IMR-90 (cell line): ENCODE results near the gene PHAF1. TPM values are rescaled to one million over a fixed set of nuclear protein-coding genes. Genes with fewer than 3 reads are reported as not detected.

Experiments used
- ATAC-seq: fragments of 200-7000 bp; cut with Tn5 transposase; 2 replicates; pipeline ENCODE4 v1.9.1; 2020; ENCODE audit warnings: low read depth, mild to moderate bottlenecking, moderate library complexity
- BruUV-seq: library from RNA; stranded (reverse); fragments of 400-500 nt; replicated peaks from 2 replicates; lab custom pipeline; 2021; lab: Mats Ljungman, UMichigan
- CTCF ChIA-PET: fragments of 300-600 bp; formaldehyde crosslinking; extraction: SDS; loops from one replicate; lab custom pipeline; 2021; ENCODE audit warnings: antibody characterized with exemption; lab: Yijun Ruan, JAX
- POLR2A ChIA-PET: fragments of 300-600 bp; sonication (Branson Sonifier 250); formaldehyde crosslinking; loops from one replicate; lab custom pipeline; 2022; ENCODE audit warnings: antibody characterized with exemption; ENCODE audit not compliant: unreplicated experiment; lab: Charles Lee
- DNase-seq: peaks from one replicate; pipeline ENCODE4 v3.0.0; 2013
- H2AFZ ChIP-seq: replicated peaks from 2 replicates; pipeline ENCODE3; 2013; ENCODE audit warnings: low read length, mild to moderate bottlenecking; ENCODE audit not compliant: poor library complexity
- H2AK5ac ChIP-seq: 2 replicates; pipeline ENCODE4 v1.6.1; 2013; ENCODE audit warnings: low read depth, low read length, inconsistent platforms
- H2AK9ac ChIP-seq: replicated peaks from 2 replicates; pipeline ENCODE3; 2013; ENCODE audit warnings: mild to moderate bottlenecking, low read depth, low read length, moderate library complexity; ENCODE audit not compliant: poor library complexity
- H2BK120ac ChIP-seq: 2 replicates; pipeline ENCODE4 v1.6.1; 2013; ENCODE audit warnings: low read depth, low read length, inconsistent platforms
- H2BK15ac ChIP-seq: 3 replicates; pipeline ENCODE4 v1.6.1; 2013; ENCODE audit warnings: low read depth, low read length, inconsistent platforms
- H2BK20ac ChIP-seq: 2 replicates; pipeline ENCODE4 v1.6.1; 2013; ENCODE audit warnings: low read depth, mild to moderate bottlenecking, inconsistent platforms, low read length, moderate library complexity
- H2BK5ac ChIP-seq: 2 replicates; pipeline ENCODE4 v1.6.1; 2013; ENCODE audit warnings: mild to moderate bottlenecking, low read depth, low read length, inconsistent platforms; ENCODE audit not compliant: poor library complexity, severe bottlenecking
- H3K14ac ChIP-seq: replicated peaks from 2 replicates; pipeline ENCODE4 v1.6.1; 2013; ENCODE audit warnings: low read depth, low read length, inconsistent platforms
- H3K18ac ChIP-seq: 2 replicates; pipeline ENCODE4 v1.6.1; 2013; ENCODE audit warnings: low read depth, low read length, control low read depth
- H3K23ac ChIP-seq: 2 replicates; pipeline ENCODE4 v1.6.1; 2013; ENCODE audit warnings: low read depth, low read length, inconsistent platforms
- H3K27ac ChIP-seq: 2 replicates; pipeline ENCODE4 v1.5.1; 2013; ENCODE audit warnings: mild to moderate bottlenecking, control low read depth, low read length; ENCODE audit not compliant: insufficient read depth
- H3K27me3 ChIP-seq: 2 replicates; pipeline ENCODE4 v1.6.1; 2013; ENCODE audit warnings: low read length; ENCODE audit not compliant: control insufficient read depth, insufficient read depth
- H3K36me3 ChIP-seq: 2 replicates; pipeline ENCODE4 v1.6.1; 2013; ENCODE audit warnings: low read length, mixed read lengths; ENCODE audit not compliant: control insufficient read depth, insufficient read depth
- H3K4ac ChIP-seq: 2 replicates; pipeline ENCODE4 v1.6.1; 2013; ENCODE audit warnings: low read depth, low read length, inconsistent platforms
- H3K4me1 ChIP-seq: 2 replicates; pipeline ENCODE4 v1.6.1; 2013; ENCODE audit warnings: low read length, mixed read lengths; ENCODE audit not compliant: control insufficient read depth, insufficient read depth
- H3K4me2 ChIP-seq: 2 replicates; pipeline ENCODE4 v1.6.1; 2013; ENCODE audit warnings: low read depth, mild to moderate bottlenecking, control low read depth, low read length, moderate library complexity
- H3K4me3 ChIP-seq: 2 replicates; pipeline ENCODE4 v1.5.1; 2013; ENCODE audit warnings: low read depth, mild to moderate bottlenecking, control low read depth, low read length, moderate library complexity; ENCODE audit not compliant: insufficient read depth
- H3K56ac ChIP-seq: 2 replicates; pipeline ENCODE4 v1.6.1; 2013; ENCODE audit warnings: low read length, inconsistent platforms; ENCODE audit not compliant: insufficient read depth; ENCODE audit errors: extremely low read depth
- H3K79me1 ChIP-seq, 2 experiments: 2 replicates each; pipeline ENCODE4 v1.6.1; 2013; ENCODE audit warnings: low read length in 2 of 2, inconsistent platforms in 1 of 2, low read depth in 1 of 2
- H3K9ac ChIP-seq: 2 replicates; pipeline ENCODE4 v1.6.1; 2013; ENCODE audit warnings: low read depth, low read length, control low read depth
- H3K9me1 ChIP-seq: 2 replicates; pipeline ENCODE4 v1.6.1; 2013; ENCODE audit warnings: low read length, inconsistent platforms; ENCODE audit not compliant: insufficient read depth
- H3K9me3 ChIP-seq: 2 replicates; pipeline ENCODE4 v1.6.1; 2013; ENCODE audit warnings: low read length; ENCODE audit not compliant: control insufficient read depth, insufficient read depth
- H4K20me1 ChIP-seq: 2 replicates; pipeline ENCODE4 v1.6.1; 2013; ENCODE audit warnings: low read length, inconsistent platforms; ENCODE audit not compliant: insufficient read depth
- H4K5ac ChIP-seq: 2 replicates; pipeline ENCODE4 v1.6.1; 2013; ENCODE audit warnings: mild to moderate bottlenecking, low read depth, low read length, control low read depth
- H4K8ac ChIP-seq, 2 experiments: 2 replicates each; pipeline ENCODE4 v1.6.1; 2013; ENCODE audit warnings: low read depth in 2 of 2, low read length in 2 of 2, control low read depth in 1 of 2, inconsistent platforms in 1 of 2
- H4K91ac ChIP-seq: 2 replicates; pipeline ENCODE4 v1.6.1; 2013; ENCODE audit warnings: low read depth, low read length, inconsistent platforms; ENCODE audit not compliant: insufficient read depth
- BHLHE40 ChIP-seq: fragments of 150-350 bp; IDR thresholded peaks from 2 replicates; pipeline ENCODE4 v1.6.1; 2016; ENCODE audit warnings: mild to moderate bottlenecking, low read depth, low read length
- MAFK ChIP-seq: IDR thresholded peaks from 2 replicates; pipeline ENCODE4 v1.6.1; 2012; ENCODE audit warnings: low read depth, low read length, improper control_type of control experiment
- MXI1 ChIP-seq: IDR thresholded peaks from 2 replicates; pipeline ENCODE4 v1.6.1; 2012; ENCODE audit warnings: low read depth, mild to moderate bottlenecking, low read length, moderate library complexity, borderline replicate concordance
- POLR2A ChIP-seq: IDR thresholded peaks from 2 replicates; pipeline ENCODE4 v1.6.1; 2012; ENCODE audit warnings: mild to moderate bottlenecking, low read depth, low read length
- WGBS, 2 experiments: methylation state at CpG; one replicate each; pipeline versions ENCODE4 v1.1.5 to v1.1.7; 2013; ENCODE audit warnings: missing lambda C conversion rate in 2 of 2; ENCODE audit not compliant: insufficient read length in 1 of 2; ENCODE audit errors: extremely low coverage in 2 of 2; 5-methylcytosine and 5-hydroxymethylcytosine counted together
- dilution Hi-C: fragments of 300-500 bp; cut with HindIII; formaldehyde crosslinking; loops from one replicate; pipeline ENCODE4 v1.14.3; 2018; ENCODE audit warnings: low sequenced_read_pairs; ENCODE audit not compliant: unreplicated experiment
- in situ Hi-C: fragments of 300-500 bp; cut with MboI; formaldehyde crosslinking; loops from 3 replicates; pipeline ENCODE4 v1.14.3; 2019; ENCODE audit warnings: low sequenced_read_pairs, inconsistent platforms, mixed read lengths
- intact Hi-C: fragments of 100-400 bp; cut with micrococcal nuclease; formaldehyde crosslinking; loops from 2 replicates; pipeline ENCODE4 v1.10.0; 2022
- polyA plus RNA-seq, 3 experiments: library from polyadenylated mRNA; depleted of rRNA; stranded (reverse); fragments of >200 nt; gene quantifications; 2 replicates each; pipeline ENCODE4 v1.2.3, GENCODE V29; 2012; ENCODE audit warnings: low replicate concordance in 1 of 3
- total RNA-seq: library from RNA; depleted of rRNA; stranded (reverse); fragments of >200 nt; gene quantifications from 2 replicates; pipeline ENCODE4 v1.2.3, GENCODE V29; 2012

Gene PHAF1
- total and polyA plus RNA-seq, 2 of the 4 experiments (the other 2 are of a cell fraction): 14.0 to 19.8 TPM

DNA sequence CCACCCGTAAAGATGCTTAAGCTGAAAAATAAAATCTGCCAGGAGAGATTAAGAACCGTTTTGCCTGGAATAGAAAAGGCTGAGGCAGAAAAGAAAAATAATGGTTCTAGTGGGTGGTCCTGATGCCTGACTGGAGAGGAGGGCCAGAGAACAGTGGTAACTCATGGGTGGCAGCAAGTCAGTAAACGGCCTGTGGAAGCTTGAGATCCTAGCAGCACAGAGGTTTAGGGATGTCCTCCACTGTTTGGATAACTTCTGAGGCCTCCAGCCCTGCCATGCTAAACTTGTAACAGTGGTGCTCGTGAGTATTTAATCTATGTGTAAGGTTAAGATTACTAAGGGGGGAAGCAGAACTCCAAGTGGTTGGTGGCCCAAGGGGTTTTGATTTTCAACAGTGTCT, 21.2 kb upstream of the PHAF1 start:
- WGBS, 2 experiments: 44% methylated on average over 1 of the region's 4 CpGs; no CpG with 5 or more reads in 1 of the 2 experiments
- no peak overlapping the region for H3K4ac ChIP-seq
- no peak overlapping the region for H4K5ac ChIP-seq
- H3K18ac ChIP-seq: no peak overlapping the region
- H3K4me2 ChIP-seq: no peak overlapping the region
- H2BK15ac ChIP-seq: no peak overlapping the region
- H2BK120ac ChIP-seq: no peak overlapping the region
- POLR2A ChIA-PET: no interaction called here
- ATAC-seq (no peak), DNase-seq (no peak)
- intact Hi-C loops: no loop called here
- no peak overlapping the region; the same call in 1 of the 2 replicates for H3K9ac ChIP-seq
- H2AK9ac ChIP-seq: no peak overlapping the region
- no TSS peak for BruUV-seq
- H4K8ac ChIP-seq: no peak overlapping the region
- no peak overlapping the region for H2AFZ ChIP-seq
- no peak overlapping the region for H3K56ac ChIP-seq
- H3K23ac ChIP-seq: no peak overlapping the region; the same call in 1 of the 2 replicates
- H3K4me3 ChIP-seq: no peak overlapping the region
- peaks cover 8% of the 10 kb centered on the region for H4K20me1 ChIP-seq
- dilution Hi-C loops: no loop called here
- CTCF ChIA-PET: interaction anchor here (1.3 kb wide), 1 partner anchor 11 kb away, joined by 4 read pairs; no protein-coding TSS in a partner anchor
- H3K14ac ChIP-seq: no peak overlapping the region
- H3K79me1 ChIP-seq: peaks cover 19 to 56% of the 10 kb centered on the region in 2 experiments
- in situ Hi-C loops: no loop called here
- peaks cover 2% of the 10 kb centered on the region; the same call in 1 of the 2 replicates for H3K36me3 ChIP-seq
- no peaks in the 10 kb centered on the region for H3K27me3 ChIP-seq
- no peak for TF ChIP-seq POLR2A
- TF ChIP-seq MAFK: no peak
- TF ChIP-seq BHLHE40: no peak
- TF ChIP-seq MXI1: no peak
- H3K4me1 ChIP-seq: peaks cover 12% of the 10 kb centered on the region
- no peak overlapping the region for H4K91ac ChIP-seq
- no peak overlapping the region; the same call in 1 of the 2 replicates for H2AK5ac ChIP-seq
- H3K9me3 ChIP-seq: no peaks in the 10 kb centered on the region
- H2BK5ac ChIP-seq: no peak overlapping the region
- no peak overlapping the region for H3K27ac ChIP-seq
- H3K9me1 ChIP-seq: peaks cover 10% of the 10 kb centered on the region
- H2BK20ac ChIP-seq: no peak overlapping the region
